ENCODE data around the gene SPPL2B. TPM values are rescaled to one million over a fixed set of nuclear protein-coding genes. Genes with fewer than 3 reads are reported as not detected.

SPPL2B gene
- total and polyA plus RNA-seq, 2 experiments from 2014 or later = 23.5 to 51.0 TPM

- no peak overlapping the region for H3K27ac ChIP-seq (ENCODE audit: low read depth)
- no peaks in the 10 kb centered on the region for H3F3A ChIP-seq (replicated peaks; ENCODE audit: low read depth)
- H3K4me3 ChIP-seq = no peak overlapping the region
- H3K27ac Mint-ChIP-seq = no peak overlapping the region
- no peak overlapping the region for H2AFZ ChIP-seq
- ATAC-seq (no peak), DNase-seq (ENCODE audit: low spot score) (no peak)
- H3K4me1 Mint-ChIP-seq = peaks cover 3% of the 10 kb centered on the region; the same call in 2 of the 3 replicates
- no peaks in the 10 kb centered on the region for H4K20me1 ChIP-seq (replicated peaks; ENCODE audit: insufficient read depth)
- TF ChIP-seq ZNF331 (CRISPR knock-in tag; IDR thresholded peaks at IDR 0.05; ENCODE audit: low read depth) = no peak
- no peak for TF ChIP-seq STAT1 (IDR thresholded peaks at IDR 0.05; ENCODE audit: unreplicated experiment)
- TF ChIP-seq NANOG (IDR thresholded peaks at IDR 0.05; ENCODE audit: borderline replicate concordance) = no peak
- no peak for TF ChIP-seq ETS1 (IDR thresholded peaks at IDR 0.05)
- no peak for TF ChIP-seq EZH2 (IDR thresholded peaks at IDR 0.05; ENCODE audit: low read depth, unreplicated experiment)
- no peak for TF ChIP-seq POLR2AphosphoS5 (IDR thresholded peaks at IDR 0.05; ENCODE audit: low read depth)
- no peak for TF ChIP-seq CREB1 (CRISPR knock-in tag; IDR thresholded peaks at IDR 0.05; ENCODE audit: low read depth)
- TF ChIP-seq, protein P1, sequence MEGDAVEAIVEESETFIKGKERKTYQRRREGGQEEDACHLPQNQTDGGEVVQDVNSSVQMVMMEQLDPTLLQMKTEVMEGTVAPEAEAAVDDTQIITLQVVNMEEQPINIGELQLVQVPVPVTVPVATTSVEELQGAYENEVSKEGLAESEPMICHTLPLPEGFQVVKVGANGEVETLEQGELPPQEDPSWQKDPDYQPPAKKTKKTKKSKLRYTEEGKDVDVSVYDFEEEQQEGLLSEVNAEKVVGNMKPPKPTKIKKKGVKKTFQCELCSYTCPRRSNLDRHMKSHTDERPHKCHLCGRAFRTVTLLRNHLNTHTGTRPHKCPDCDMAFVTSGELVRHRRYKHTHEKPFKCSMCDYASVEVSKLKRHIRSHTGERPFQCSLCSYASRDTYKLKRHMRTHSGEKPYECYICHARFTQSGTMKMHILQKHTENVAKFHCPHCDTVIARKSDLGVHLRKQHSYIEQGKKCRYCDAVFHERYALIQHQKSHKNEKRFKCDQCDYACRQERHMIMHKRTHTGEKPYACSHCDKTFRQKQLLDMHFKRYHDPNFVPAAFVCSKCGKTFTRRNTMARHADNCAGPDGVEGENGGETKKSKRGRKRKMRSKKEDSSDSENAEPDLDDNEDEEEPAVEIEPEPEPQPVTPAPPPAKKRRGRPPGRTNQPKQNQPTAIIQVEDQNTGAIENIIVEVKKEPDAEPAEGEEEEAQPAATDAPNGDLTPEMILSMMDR (conservative IDR thresholded peaks at IDR 0.05; ENCODE audit: low read depth in 2 of 2) = no peak
- TF ChIP-seq, protein P2, sequence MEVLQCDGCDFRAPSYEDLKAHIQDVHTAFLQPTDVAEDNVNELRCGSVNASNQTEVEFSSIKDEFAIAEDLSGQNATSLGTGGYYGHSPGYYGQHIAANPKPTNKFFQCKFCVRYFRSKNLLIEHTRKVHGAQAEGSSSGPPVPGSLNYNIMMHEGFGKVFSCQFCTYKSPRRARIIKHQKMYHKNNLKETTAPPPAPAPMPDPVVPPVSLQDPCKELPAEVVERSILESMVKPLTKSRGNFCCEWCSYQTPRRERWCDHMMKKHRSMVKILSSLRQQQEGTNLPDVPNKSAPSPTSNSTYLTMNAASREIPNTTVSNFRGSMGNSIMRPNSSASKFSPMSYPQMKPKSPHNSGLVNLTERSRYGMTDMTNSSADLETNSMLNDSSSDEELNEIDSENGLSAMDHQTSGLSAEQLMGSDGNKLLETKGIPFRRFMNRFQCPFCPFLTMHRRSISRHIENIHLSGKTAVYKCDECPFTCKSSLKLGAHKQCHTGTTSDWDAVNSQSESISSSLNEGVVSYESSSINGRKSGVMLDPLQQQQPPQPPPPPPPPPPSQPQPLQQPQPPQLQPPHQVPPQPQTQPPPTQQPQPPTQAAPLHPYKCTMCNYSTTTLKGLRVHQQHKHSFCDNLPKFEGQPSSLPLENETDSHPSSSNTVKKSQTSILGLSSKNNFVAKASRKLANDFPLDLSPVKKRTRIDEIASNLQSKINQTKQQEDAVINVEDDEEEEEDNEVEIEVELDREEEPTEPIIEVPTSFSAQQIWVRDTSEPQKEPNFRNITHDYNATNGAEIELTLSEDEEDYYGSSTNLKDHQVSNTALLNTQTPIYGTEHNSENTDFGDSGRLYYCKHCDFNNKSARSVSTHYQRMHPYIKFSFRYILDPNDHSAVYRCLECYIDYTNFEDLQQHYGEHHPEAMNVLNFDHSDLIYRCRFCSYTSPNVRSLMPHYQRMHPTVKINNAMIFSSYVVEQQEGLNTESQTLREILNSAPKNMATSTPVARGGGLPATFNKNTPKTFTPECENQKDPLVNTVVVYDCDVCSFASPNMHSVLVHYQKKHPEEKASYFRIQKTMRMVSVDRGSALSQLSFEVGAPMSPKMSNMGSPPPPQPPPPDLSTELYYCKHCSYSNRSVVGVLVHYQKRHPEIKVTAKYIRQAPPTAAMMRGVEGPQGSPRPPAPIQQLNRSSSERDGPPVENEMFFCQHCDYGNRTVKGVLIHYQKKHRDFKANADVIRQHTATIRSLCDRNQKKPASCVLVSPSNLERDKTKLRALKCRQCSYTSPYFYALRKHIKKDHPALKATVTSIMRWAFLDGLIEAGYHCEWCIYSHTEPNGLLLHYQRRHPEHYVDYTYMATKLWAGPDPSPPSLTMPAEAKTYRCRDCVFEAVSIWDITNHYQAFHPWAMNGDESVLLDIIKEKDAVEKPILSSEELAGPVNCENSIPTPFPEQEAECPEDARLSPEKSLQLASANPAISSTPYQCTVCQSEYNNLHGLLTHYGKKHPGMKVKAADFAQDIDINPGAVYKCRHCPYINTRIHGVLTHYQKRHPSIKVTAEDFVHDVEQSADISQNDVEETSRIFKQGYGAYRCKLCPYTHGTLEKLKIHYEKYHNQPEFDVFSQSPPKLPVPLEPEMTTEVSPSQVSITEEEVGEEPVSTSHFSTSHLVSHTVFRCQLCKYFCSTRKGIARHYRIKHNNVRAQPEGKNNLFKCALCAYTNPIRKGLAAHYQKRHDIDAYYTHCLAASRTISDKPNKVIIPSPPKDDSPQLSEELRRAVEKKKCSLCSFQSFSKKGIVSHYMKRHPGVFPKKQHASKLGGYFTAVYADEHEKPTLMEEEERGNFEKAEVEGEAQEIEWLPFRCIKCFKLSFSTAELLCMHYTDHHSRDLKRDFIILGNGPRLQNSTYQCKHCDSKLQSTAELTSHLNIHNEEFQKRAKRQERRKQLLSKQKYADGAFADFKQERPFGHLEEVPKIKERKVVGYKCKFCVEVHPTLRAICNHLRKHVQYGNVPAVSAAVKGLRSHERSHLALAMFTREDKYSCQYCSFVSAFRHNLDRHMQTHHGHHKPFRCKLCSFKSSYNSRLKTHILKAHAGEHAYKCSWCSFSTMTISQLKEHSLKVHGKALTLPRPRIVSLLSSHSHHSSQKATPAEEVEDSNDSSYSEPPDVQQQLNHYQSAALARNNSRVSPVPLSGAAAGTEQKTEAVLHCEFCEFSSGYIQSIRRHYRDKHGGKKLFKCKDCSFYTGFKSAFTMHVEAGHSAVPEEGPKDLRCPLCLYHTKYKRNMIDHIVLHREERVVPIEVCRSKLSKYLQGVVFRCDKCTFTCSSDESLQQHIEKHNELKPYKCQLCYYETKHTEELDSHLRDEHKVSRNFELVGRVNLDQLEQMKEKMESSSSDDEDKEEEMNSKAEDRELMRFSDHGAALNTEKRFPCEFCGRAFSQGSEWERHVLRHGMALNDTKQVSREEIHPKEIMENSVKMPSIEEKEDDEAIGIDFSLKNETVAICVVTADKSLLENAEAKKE (CRISPR knock-in tag; IDR thresholded peaks at IDR 0.05) = no peak
- TF ChIP-seq JUNB (IDR thresholded peaks at IDR 0.05; ENCODE audit: unreplicated experiment) = no peak
- TF ChIP-seq ZNF114 (CRISPR knock-in tag; IDR thresholded peaks at IDR 0.05) = no peak
- no peak for TF ChIP-seq EZH2phosphoT487 (IDR thresholded peaks at IDR 0.05; ENCODE audit: unreplicated experiment)
- peaks cover 35% of the 10 kb centered on the region for H3K27me3 ChIP-seq (ENCODE audit: insufficient read depth)
- H3K9me3 Mint-ChIP-seq = peaks cover 6% of the 10 kb centered on the region; the same call in 1 of the 3 replicates
- H3K36me3 Mint-ChIP-seq (ENCODE audit: low read depth) = no peaks in the 10 kb centered on the region
- peaks cover 37% of the 10 kb centered on the region for H3K27me3 Mint-ChIP-seq (ENCODE audit: insufficient read depth, low read depth, poor library complexity)
- H3K79me2 ChIP-seq (replicated peaks; ENCODE audit: insufficient read depth) = no peaks in the 10 kb centered on the region
- H3K4me2 ChIP-seq = no peak overlapping the region
- no peaks in the 10 kb centered on the region for H3K36me3 ChIP-seq (ENCODE audit: insufficient read depth)
- H3K4me3 Mint-ChIP-seq = no peak overlapping the region
- H3K9me2 ChIP-seq (ENCODE audit: insufficient read depth) = no peaks in the 10 kb centered on the region
- no peaks in the 10 kb centered on the region for H3K4me1 ChIP-seq (ENCODE audit: insufficient read depth)
Measured at GRCh38 chr19:2311093-2311492, 17.4 kb upstream of the SPPL2B start.
